Right cardiac atrium (tissue), 5 donors: ENCODE data around the gene MYLK. TPM values are rescaled to one million over a fixed set of nuclear protein-coding genes. Genes with fewer than 3 reads are reported as not detected.
"Not testable (repeated sequence)": the region's sequence is repeated elsewhere in the genome, so short reads cannot be mapped to it uniquely, and the experiment has no call there.

Experiments
- ATAC-seq, 2 donors: fragments of 200-7000 bp; cut with Tn5 transposase; one replicate each; pipeline versions ENCODE4 v1.8.0 to v1.9.1; 2020; ENCODE audit warnings: moderate library complexity in 2 of 2, mild to moderate bottlenecking in 1 of 2
- DNase-seq, 3 donors: peaks; one replicate each; pipeline ENCODE4 v3.0.0-alpha.2; 2020
- H3K27ac ChIP-seq: one replicate; pipeline ENCODE4 v1.5.1; 2013; ENCODE audit warnings: mild to moderate bottlenecking, low read length, control low read depth, moderate library complexity
- H3K27me3 ChIP-seq: one replicate; pipeline ENCODE4 v1.6.1; 2013; ENCODE audit not compliant: control insufficient read depth, insufficient read depth
- H3K4me1 ChIP-seq: one replicate; pipeline ENCODE4 v1.6.1; 2013; ENCODE audit warnings: low read length; ENCODE audit not compliant: control insufficient read depth, insufficient read depth
- H3K4me3 ChIP-seq: one replicate; pipeline ENCODE4 v1.5.1; 2013; ENCODE audit warnings: low read length, control low read depth
- H3K9me3 ChIP-seq: one replicate; pipeline ENCODE4 v1.6.1; 2013; ENCODE audit warnings: low read length; ENCODE audit not compliant: control insufficient read depth
- WGBS: extraction: QIAGEN DNeasy Blood & Tissue Kit; methylation state at CpG from one replicate; pipeline ENCODE4 v1.1.7; 2013; 5-methylcytosine and 5-hydroxymethylcytosine counted together
- intact Hi-C, 4 donors: fragments of 100-400 bp; cut with DNase I; formaldehyde crosslinking; loops; one replicate each; pipeline versions ENCODE4 v1.11.0 to v1.14.0; 2022 to 2023
- polyA plus RNA-seq: library from polyadenylated mRNA; stranded (reverse); fragments of 200-250 nt; gene quantifications from one replicate; pipeline ENCODE4 v1.2.3, GENCODE V29; 2013
- total RNA-seq, 4 donors: library from RNA; stranded (reverse); fragmentation: NEBNext Ultra II Directional; extraction: Animal tissue kit (Norgen Biotek cat#: 25700); gene quantifications; one replicate each; pipeline ENCODE4 v1.2.1, GENCODE V29; 2021
- donor health status: healthy with polysubstance abuse.
- donor health status: DM: no; HTN: yes; CAD: no.
- donor health status: DM: no; HTN: no; CAD: no.
- donor health status: DM: no; HTN: yes; CAD: no; lungs with severe emphysema.
- donor health status: DM: yes; HTN: yes; CAD: no.

Gene MYLK
- total and polyA plus RNA-seq, 5 donors, result 27.3 to 645 (median 53.5) TPM

GRCh38 chr3:123705488-123706285 lies 178.4 kb downstream of the MYLK start:
- Histone ChIP-seq H3K4me3 (no peak overlapping the region), H3K27me3 (no peaks in the 10 kb centered on the region), H3K9me3 (no peaks in the 10 kb centered on the region), H3K4me1 (no peaks in the 10 kb centered on the region), H3K27ac (no peak overlapping the region)
- WGBS, result 54% methylated on average over 12 of the region's 12 CpGs
- ATAC-seq (peak in 1 of 2 donors; percentile 32), DNase-seq (no peak)
- intact Hi-C loops, result no loop called here

- ATAC-seq, H3K27me3 ChIP-seq, H3K4me3 ChIP-seq, H3K9me3 ChIP-seq, H3K4me1 ChIP-seq, H3K27ac ChIP-seq, DNase-seq: not testable (repeated sequence)
- intact Hi-C loops, result loop anchor here in 3 of 4 donors (5.0 kb wide), 1 partner anchor 51 kb away; no protein-coding TSS in a partner anchor
- 95% methylated on average over 3 of the region's 3 CpGs for WGBS
These were observed 180.5 kb downstream of the MYLK start for GRCh38 chr3:123703663-123704062.

- 91% methylated on average over 2 of the region's 2 CpGs for WGBS
- Histone ChIP-seq H3K4me1 (no peaks in the 10 kb centered on the region), H3K9me3 (no peaks in the 10 kb centered on the region), H3K4me3 (no peak overlapping the region), H3K27me3 (no peaks in the 10 kb centered on the region), H3K27ac (no peak overlapping the region)
- no peak for DNase-seq
- intact Hi-C loops, result loop anchor here in 3 of 4 donors (5.0 kb wide), 1 partner anchor 50 kb away; no protein-coding TSS in a partner anchor
- no peak for ATAC-seq
These were observed 181.4 kb downstream of the MYLK start for GRCh38 chr3:123702720-123703119.

- not testable (repeated sequence) for H3K4me1 ChIP-seq, H3K27ac ChIP-seq, H3K9me3 ChIP-seq, H3K4me3 ChIP-seq, H3K27me3 ChIP-seq
- DNase-seq (peak; percentile 63 to 81 (median 80)), ATAC-seq (peak; percentile 71 to 81)
- intact Hi-C loops, result loop anchor here in 3 of 4 donors (5.0 kb wide), 1 partner anchor 50 kb away; no protein-coding TSS in a partner anchor
- 36% methylated on average over 2 of the region's 2 CpGs for WGBS
These were observed 182.1 kb downstream of the MYLK start for GRCh38 chr3:123702057-123702456.

GRCh38 chr3:123700791-123701722 lies 183.1 kb downstream of the MYLK start:
- H3K27ac ChIP-seq, result no peak overlapping the region
- H3K4me1 ChIP-seq, result peaks cover 7% of the 10 kb centered on the region
- H3K27me3 ChIP-seq, result no peaks in the 10 kb centered on the region
- ATAC-seq, result peak in 1 of 2 donors; percentile 49
- no peaks in the 10 kb centered on the region for H3K9me3 ChIP-seq
- DNase-seq, result peak in 1 of 3 donors; percentile 62
- intact Hi-C loops, result loop anchor here in 3 of 4 donors (5.0 kb wide), 1 partner anchor 49 kb away; no protein-coding TSS in a partner anchor
- WGBS, result 67% methylated on average over 23 of the region's 23 CpGs
- peak overlapping the region; percentile 8 for H3K4me3 ChIP-seq

GRCh38 chr3:123698813-123699212 lies 185.3 kb downstream of the MYLK start:
- WGBS, result 60% methylated on average over 5 of the region's 5 CpGs
- no peaks in the 10 kb centered on the region for H3K9me3 ChIP-seq
- peaks cover 16% of the 10 kb centered on the region for H3K4me1 ChIP-seq
- no peak for ATAC-seq
- H3K27ac ChIP-seq, result no peak overlapping the region
- no peaks in the 10 kb centered on the region for H3K27me3 ChIP-seq
- H3K4me3 ChIP-seq, result peak overlapping the region; percentile 17
- intact Hi-C loops, result loop anchor here in 1 of 4 donors (2.0 kb wide), 1 partner anchor 46 kb away; no protein-coding TSS in a partner anchor
- no peak for DNase-seq

GRCh38 chr3:123696808-123697207 lies 187.3 kb downstream of the MYLK start:
- no peak overlapping the region for H3K27ac ChIP-seq
- ATAC-seq (peak; percentile 44 to 61), DNase-seq (no peak)
- H3K4me3 ChIP-seq, result no peak overlapping the region
- no peaks in the 10 kb centered on the region for H3K9me3 ChIP-seq
- peaks cover 19% of the 10 kb centered on the region for H3K4me1 ChIP-seq
- no peaks in the 10 kb centered on the region for H3K27me3 ChIP-seq
- intact Hi-C loops, result no loop called here
- 41% methylated on average over 6 of the region's 6 CpGs for WGBS

GRCh38 chr3:123695731-123696640 lies 188.1 kb downstream of the MYLK start:
- intact Hi-C loops, result no loop called here
- Histone ChIP-seq H3K4me3 (no peak overlapping the region), H3K9me3 (no peaks in the 10 kb centered on the region), H3K4me1 (peaks cover 19% of the 10 kb centered on the region), H3K27ac (peak overlapping the region; percentile 40), H3K27me3 (no peaks in the 10 kb centered on the region)
- DNase-seq, result no peak
- ATAC-seq, result peak in 1 of 2 donors; percentile 11
- WGBS, result 52% methylated on average over 14 of the region's 14 CpGs

GRCh38 chr3:123695152-123695551 lies 189.0 kb downstream of the MYLK start:
- Histone ChIP-seq H3K4me3 (no peak overlapping the region), H3K27ac (peak overlapping the region; percentile 54), H3K4me1 (peaks cover 19% of the 10 kb centered on the region), H3K9me3 (no peaks in the 10 kb centered on the region), H3K27me3 (no peaks in the 10 kb centered on the region)
- 60% methylated on average over 2 of the region's 2 CpGs for WGBS
- intact Hi-C loops, result no loop called here
- DNase-seq (no peak), ATAC-seq (no peak)
